Left forelimb (tissue), 1 donor: ENCODE measurements around the gene DNAI1.
A peak's percentile ranks its signal among the peaks of the same experiment; 100 is the strongest.

Source experiments
- DNase-seq: peaks from one replicate; pipeline ENCODE4 v3.0.0-alpha.2; 2018; ENCODE audit warnings: low spot score

Gene DNAI1

GRCh38 chr9:34491596-34491995 lies 33.0 kb downstream of the DNAI1 start:
- no peak for DNase-seq

- DNase-seq, result no peak
Measured at GRCh38 chr9:34492051-34492450, 33.4 kb downstream of the DNAI1 start.

GRCh38 chr9:34493972-34494535 lies 35.4 kb downstream of the DNAI1 start:
- no peak for DNase-seq

GRCh38 chr9:34496149-34496712 lies 37.6 kb downstream of the DNAI1 start:
- no peak for DNase-seq

- no peak for DNase-seq
Measured at GRCh38 chr9:34498553-34498952, 39.9 kb downstream of the DNAI1 start.

- DNase-seq, result no peak
Measured at GRCh38 chr9:34499076-34499475, 40.5 kb downstream of the DNAI1 start.

- DNase-seq, result no peak
Measured at GRCh38 chr9:34500623-34501267, 42.1 kb downstream of the DNAI1 start.

GRCh38 chr9:34501372-34501771 lies 42.8 kb downstream of the DNAI1 start:
- no peak for DNase-seq

GRCh38 chr9:34501889-34502425 lies 43.4 kb downstream of the DNAI1 start:
- DNase-seq, result peak; percentile 81

- no peak for DNase-seq
Measured at GRCh38 chr9:34502471-34502870, 43.9 kb downstream of the DNAI1 start.

- DNase-seq, result no peak
Measured at GRCh38 chr9:34502891-34503290, 44.3 kb downstream of the DNAI1 start.

- no peak for DNase-seq
Measured at GRCh38 chr9:34503406-34503805, 44.8 kb downstream of the DNAI1 start.

GRCh38 chr9:34505370-34506120 lies 46.9 kb downstream of the DNAI1 start:
- DNase-seq, result no peak

GRCh38 chr9:34506623-34507022 lies 48.0 kb downstream of the DNAI1 start:
- no peak for DNase-seq

- DNase-seq, result no peak
Measured at GRCh38 chr9:34507556-34507955, 49.0 kb downstream of the DNAI1 start.

GRCh38 chr9:34507966-34508365 lies 49.4 kb downstream of the DNAI1 start:
- no peak for DNase-seq

- DNase-seq, result no peak
Measured at GRCh38 chr9:34508463-34508862, 49.9 kb downstream of the DNAI1 start.

- DNase-seq, result no peak
Measured at GRCh38 chr9:34508951-34509350, 50.3 kb downstream of the DNAI1 start.

GRCh38 chr9:34510497-34511468 lies 52.2 kb downstream of the DNAI1 start:
- DNase-seq, result no peak

GRCh38 chr9:34512131-34513078 lies 53.8 kb downstream of the DNAI1 start:
- DNase-seq, result no peak
